K562 (cell line): ENCODE measurements around the gene KCNQ4. TPM values are rescaled to one million over a fixed set of nuclear protein-coding genes. Genes with fewer than 3 reads are reported as not detected.

Source experiments
- ATAC-seq: fragments of 200-7000 bp; cut with Tn5 transposase; 3 replicates; pipeline ENCODE4 v1.9.1; 2020; ENCODE audit warnings: moderate library complexity
- BruUV-seq: library from RNA; stranded (reverse); fragments of 400-500 nt; replicated peaks from 2 replicates; lab custom pipeline; 2021; lab: Mats Ljungman, UMichigan
- CTCF ChIA-PET: fragments of 300-600 bp; formaldehyde crosslinking; extraction: SDS; loops from one replicate; lab custom pipeline; 2021; ENCODE audit warnings: low intra/inter-chr PET ratio; lab: Yijun Ruan, JAX
- POLR2A ChIA-PET: fragments of 300-600, 350-650 bp; sonication (Branson Sonifier 250); formaldehyde crosslinking; extraction: SDS; loops from one replicate; lab custom pipeline; 2021; ENCODE audit warnings: antibody characterized with exemption, inconsistent platforms; lab: Yijun Ruan, JAX
- DNase-seq, 4 experiments: peaks; one replicate each; pipeline versions ENCODE4 v3.0.0 to v3.0.0-alpha.2; 2011 to 2018; ENCODE audit warnings: low spot score in 3 of 4, mixed read lengths in 3 of 4; ENCODE audit errors: extremely low read depth in 1 of 4
- FAIRE-seq: peaks from 2 replicates; lab custom pipeline; 2011; peaks lifted over from hg19 to GRCh38; lab: Jason Lieb, UNC
- H2AFZ ChIP-seq: 2 replicates; pipeline ENCODE4 v1.6.0; 2011; ENCODE audit warnings: low read depth, low read length, control low read depth, inconsistent platforms
- H3K27ac ChIP-seq: fragments of 200-600 bp; 3 replicates; pipeline ENCODE4 v1.8.0; 2011; ENCODE audit warnings: low read depth, mild to moderate bottlenecking, control low read depth, inconsistent platforms, low read length, moderate library complexity, mixed read lengths; ENCODE audit errors: extremely low read depth
- H3K27me3 ChIP-seq, 2 experiments: fragments of 300-600 bp in 1 of 2; 2 replicates in 1 of 2; 3 replicates in 1 of 2; pipeline versions ENCODE4 v1.6.0 to v1.8.0; 2011; ENCODE audit warnings: inconsistent platforms in 2 of 2, low read length in 2 of 2, mild to moderate bottlenecking in 1 of 2, mixed read lengths in 1 of 2, moderate library complexity in 1 of 2; ENCODE audit not compliant: control insufficient read depth in 2 of 2, insufficient read depth in 2 of 2
- H3K36me3 ChIP-seq: fragments of 300-600 bp; 3 replicates; pipeline ENCODE4 v1.8.0; 2011; ENCODE audit warnings: mild to moderate bottlenecking, low read length, inconsistent platforms; ENCODE audit not compliant: control insufficient read depth, insufficient read depth
- H3K4me1 ChIP-seq, 2 experiments: fragments of 200-600 bp in 1 of 2; replicated peaks in 1 of 2; 2 replicates in 1 of 2; 3 replicates in 1 of 2; pipeline versions ENCODE4 v1.5.1 to v1.8.0; 2011; ENCODE audit warnings: inconsistent platforms in 2 of 2, low read length in 2 of 2, mild to moderate bottlenecking in 1 of 2, mixed read lengths in 1 of 2, moderate library complexity in 1 of 2; ENCODE audit not compliant: control insufficient read depth in 2 of 2, insufficient read depth in 2 of 2
- H3K4me2 ChIP-seq: 2 replicates; pipeline ENCODE4 v1.6.1; 2011; ENCODE audit warnings: low read length, control low read depth, inconsistent platforms, mixed read lengths; ENCODE audit not compliant: insufficient read depth
- H3K4me3 ChIP-seq: fragments of 200-600 bp; sonication (generic), shearing (Covaris generic); 2 replicates; pipeline ENCODE4 v1.5.1; 2016; ENCODE audit warnings: control low read depth, inconsistent platforms
- H3K79me2 ChIP-seq: fragments of 200-600 bp; 3 replicates; pipeline ENCODE4 v1.8.0; 2011; ENCODE audit warnings: low read length, inconsistent platforms; ENCODE audit not compliant: control insufficient read depth, insufficient read depth
- H3K9ac ChIP-seq, 2 experiments: 2 replicates each; pipeline versions ENCODE4 v1.6.0 to v1.6.1; 2011; ENCODE audit warnings: low read depth in 2 of 2, low read length in 2 of 2, control low read depth in 1 of 2, inconsistent platforms in 1 of 2, mild to moderate bottlenecking in 1 of 2, mixed read lengths in 1 of 2; ENCODE audit not compliant: insufficient read depth in 1 of 2
- H3K9me1 ChIP-seq: one replicate; pipeline ENCODE4 v1.6.0; 2011; ENCODE audit warnings: inconsistent platforms, mild to moderate bottlenecking, low read length, moderate library complexity; ENCODE audit not compliant: control insufficient read depth, insufficient read depth
- H3K9me3 ChIP-seq: replicated peaks from 2 replicates; pipeline ENCODE4 v1.5.1; 2011; ENCODE audit warnings: low read depth, low read length, inconsistent platforms; ENCODE audit not compliant: control insufficient read depth, insufficient read depth
- H4K20me1 ChIP-seq: replicated peaks from 2 replicates; pipeline ENCODE4 v1.6.1; 2011; ENCODE audit warnings: low read length, inconsistent platforms, mixed read lengths; ENCODE audit not compliant: control insufficient read depth, insufficient read depth
- ATF1 ChIP-seq, 2 experiments: fragments of 450-650 bp in 1 of 2; IDR thresholded peaks; 2 replicates each; pipeline ENCODE4 v1.6.1; 2016; ENCODE audit warnings: missing compliant biosample characterization in 1 of 2, missing genetic modification characterization in 1 of 2
- ATF7 ChIP-seq: fragments of 450-650 bp; IDR thresholded peaks from 2 replicates; pipeline ENCODE4 v1.7.1; 2014; ENCODE audit warnings: mild to moderate bottlenecking, moderate library complexity
- CBFB ChIP-seq: sonication (generic); formaldehyde crosslinking; IDR thresholded peaks from 2 replicates; pipeline ENCODE4 v1.4.0; 2020; ENCODE audit warnings: mild to moderate bottlenecking, missing genetic modification reagents
- HMGN3 ChIP-seq: IDR thresholded peaks from 2 replicates; pipeline ENCODE4 v1.6.1; 2011; ENCODE audit warnings: borderline replicate concordance, low read depth, mild to moderate bottlenecking, mixed read lengths, low read length; ENCODE audit not compliant: insufficient read length; ENCODE audit errors: extremely low read depth
- KDM1A ChIP-seq, 2 experiments: fragments of 450-650 bp; IDR thresholded peaks; 2 replicates each; pipeline ENCODE4 v1.6.1; 2016; ENCODE audit warnings: mild to moderate bottlenecking in 2 of 2
- LEF1 ChIP-seq: fragments of 450-650 bp; IDR thresholded peaks from 2 replicates; pipeline ENCODE4 v1.6.1; 2016; ENCODE audit warnings: mild to moderate bottlenecking
- NCOA6 ChIP-seq: fragments of 450-650 bp; IDR thresholded peaks from 2 replicates; pipeline ENCODE4 v1.6.1; 2017; ENCODE audit warnings: mild to moderate bottlenecking
- RBBP5 ChIP-seq: fragments of 200-600 bp; sonication (generic); IDR thresholded peaks from 2 replicates; pipeline ENCODE4 v1.6.1; 2012; ENCODE audit warnings: borderline replicate concordance, mild to moderate bottlenecking, low read length, control low read depth, inconsistent platforms; ENCODE audit not compliant: insufficient read depth, poor library complexity, severe bottlenecking
- RBM34 ChIP-seq: fragments of 200-400 bp; formaldehyde crosslinking; IDR thresholded peaks from 2 replicates; pipeline ENCODE4 v1.6.1; 2018; ENCODE audit warnings: low read length, borderline replicate concordance; ENCODE audit not compliant: insufficient read depth
- ZC3H4 ChIP-seq: sonication (generic); formaldehyde crosslinking; IDR thresholded peaks from 2 replicates; pipeline ENCODE4 v1.9.0; 2021; ENCODE audit warnings: missing genetic modification reagents, borderline replicate concordance
- ZNF124 ChIP-seq: sonication (generic); formaldehyde crosslinking; IDR thresholded peaks from 2 replicates; pipeline ENCODE4 v1.8.1; 2022; ENCODE audit warnings: missing genetic modification reagents
- ZNF551 ChIP-seq: fragments of 250-450 bp; sonication (Bioruptor Pico); IDR thresholded peaks from 2 replicates; pipeline ENCODE4 v1.5.0; 2021; ENCODE audit warnings: mild to moderate bottlenecking, moderate library complexity
- ZNF586 ChIP-seq: fragments of 450-650 bp; formaldehyde crosslinking; conservative IDR thresholded peaks from 2 replicates; pipeline ENCODE4 v1.4.0; 2020; ENCODE audit warnings: mild to moderate bottlenecking, moderate library complexity
- ZNF668 ChIP-seq: fragments of 250-450 bp; sonication (Bioruptor Pico); IDR thresholded peaks from 2 replicates; pipeline ENCODE4 v1.8.0; 2022; ENCODE audit warnings: mild to moderate bottlenecking, inconsistent platforms
- ZNF780A ChIP-seq: fragments of 250-450 bp; sonication (Bioruptor Pico); IDR thresholded peaks from 2 replicates; pipeline ENCODE4 v1.5.0; 2021; ENCODE audit warnings: mild to moderate bottlenecking
- WGBS: fragments of 100-300 bp; shearing (Covaris generic); methylation state at CpG from one replicate; pipeline ENCODE4 v1.1.6; 2016; ENCODE audit warnings: low coverage, mixed read lengths; ENCODE audit not compliant: insufficient coverage; ENCODE audit errors: missing lambda C conversion rate; 5-methylcytosine and 5-hydroxymethylcytosine counted together
- in situ Hi-C: fragments of 300-500 bp; cut with MboI; formaldehyde crosslinking; loops from 4 replicates; pipeline ENCODE4 v1.15.0; 2018; ENCODE audit warnings: inconsistent platforms, mixed read lengths
- intact Hi-C: fragments of 100-400 bp; cut with micrococcal nuclease; formaldehyde crosslinking; loops from 2 replicates; pipeline ENCODE4 v1.14.2; 2022
- polyA plus RNA-seq, 8 experiments: library from polyadenylated mRNA; depleted of rRNA in 4 of 8; stranded (reverse) in 5 of 8; unstranded in 3 of 8; fragments of >200 nt; fragmentation: Nextera tagmentation in 2 of 8; fragmentation: Illumina TruSeq in 1 of 8; extraction: Ambion mirVana in 2 of 8; extraction: Trizol in 1 of 8; gene quantifications; 2 replicates each; pipeline versions ENCODE4 v1.2.1 to v1.2.3, GENCODE V29; 2011 to 2014; ENCODE audit warnings: inconsistent platforms in 1 of 8, missing spikeins in 1 of 8
- total RNA-seq, 7 experiments: library from RNA; depleted of rRNA in 6 of 7; stranded (reverse); fragments of >200 nt in 6 of 7; fragmentation: Illumina TruSeq in 2 of 7; extraction: Trizol in 2 of 7; gene quantifications; 2 replicates each; pipeline versions ENCODE4 v1.2.1 to v1.2.3, GENCODE V29; 2011 to 2021; ENCODE audit warnings: low replicate concordance in 1 of 7
- TF ChIP-seq, protein P1 (sequence below): fragments of 250-450 bp; sonication (Bioruptor Pico); IDR thresholded peaks from 2 replicates; pipeline ENCODE4 v1.4.0; 2020
- TF ChIP-seq, protein P2 (sequence below): fragments of 450-650 bp; formaldehyde crosslinking; conservative IDR thresholded peaks from 2 replicates; pipeline ENCODE4 v1.4.0; 2022; ENCODE audit warnings: mild to moderate bottlenecking, missing genetic modification characterization
- TF ChIP-seq, protein P3 (sequence below): conservative IDR thresholded peaks from 2 replicates; pipeline ENCODE4 v1.6.1; 2011; ENCODE audit warnings: low read depth, mild to moderate bottlenecking, low read length; ENCODE audit not compliant: control insufficient read depth

KCNQ4 gene
- total and polyA plus RNA-seq, 9 of the 15 experiments (the other 6 are each of a cell fraction or from before 2014, with no cell fraction given), result 0.07 to 4.1 (median 0.79) TPM

DNA sequence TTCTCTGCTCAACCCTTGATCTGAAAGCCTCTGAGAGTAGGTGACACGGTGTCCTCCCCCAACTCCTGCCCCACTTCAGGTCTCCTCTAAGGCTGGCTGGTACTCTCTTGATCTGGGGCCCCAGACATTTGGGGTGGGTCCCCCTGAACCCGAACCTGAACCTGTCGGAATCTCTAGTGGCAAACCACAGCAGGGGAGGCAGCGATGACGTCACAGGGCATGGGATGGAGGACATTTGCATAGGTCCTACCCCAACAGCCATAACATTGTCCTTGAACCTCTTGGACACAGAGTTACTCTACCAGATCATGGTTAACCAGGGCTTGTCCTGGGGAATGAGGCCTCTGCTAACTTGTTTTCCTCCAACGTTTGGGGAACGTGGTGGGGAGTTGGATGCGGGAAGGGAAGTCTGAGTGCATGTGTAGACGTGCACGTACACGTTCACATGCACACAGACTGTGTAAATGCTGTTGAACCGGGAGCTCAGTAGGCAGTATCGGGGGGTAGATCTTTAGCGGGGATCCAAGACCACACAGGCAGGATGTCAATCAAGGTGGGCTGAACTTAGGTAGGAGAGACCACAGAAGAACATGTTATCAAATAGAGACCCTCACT, 46.2 kb downstream of the KCNQ4 start:
- no peak overlapping the region for H3K27ac ChIP-seq
- no peak overlapping the region for H3K4me2 ChIP-seq
- intact Hi-C loops, result no loop called here
- peaks cover 2 to 24% of the 10 kb centered on the region in 2 experiments; a peak in 3 of 5 replicates for H3K4me1 ChIP-seq
- ChIA-PET POLR2A (interaction anchor here (0.6 to 1.6 kb wide), 3 partner anchors 9 to 11 kb away, joined by 4 to 8 read pairs (median 5); no protein-coding TSS in a partner anchor), CTCF (no interaction called here)
- BruUV-seq, result no TSS peak
- no peak overlapping the region for H3K4me3 ChIP-seq
- peak overlapping the region in 1 of 2 experiments; percentile 24; a peak in 1 of 4 replicates for H3K9ac ChIP-seq
- FAIRE-seq (peak; percentile 52), DNase-seq (no peak), ATAC-seq (no peak)
- in situ Hi-C loops, result no loop called here
- H3K9me3 ChIP-seq, result no peaks in the 10 kb centered on the region
- 53% methylated on average over 13 of the region's 14 CpGs for WGBS
- no peaks in the 10 kb centered on the region for H3K27me3 ChIP-seq
- no peak overlapping the region for H2AFZ ChIP-seq
- H3K9me1 ChIP-seq, result peaks cover 3% of the 10 kb centered on the region
- no peaks in the 10 kb centered on the region for H4K20me1 ChIP-seq
- no peaks in the 10 kb centered on the region for H3K36me3 ChIP-seq
- H3K79me2 ChIP-seq, result no peaks in the 10 kb centered on the region
- no peak for TF ChIP-seq NCOA6
- TF ChIP-seq HMGN3, result no peak
- TF ChIP-seq RBBP5, result no peak
- TF ChIP-seq RBM34, result no peak
- TF ChIP-seq, protein P1, sequence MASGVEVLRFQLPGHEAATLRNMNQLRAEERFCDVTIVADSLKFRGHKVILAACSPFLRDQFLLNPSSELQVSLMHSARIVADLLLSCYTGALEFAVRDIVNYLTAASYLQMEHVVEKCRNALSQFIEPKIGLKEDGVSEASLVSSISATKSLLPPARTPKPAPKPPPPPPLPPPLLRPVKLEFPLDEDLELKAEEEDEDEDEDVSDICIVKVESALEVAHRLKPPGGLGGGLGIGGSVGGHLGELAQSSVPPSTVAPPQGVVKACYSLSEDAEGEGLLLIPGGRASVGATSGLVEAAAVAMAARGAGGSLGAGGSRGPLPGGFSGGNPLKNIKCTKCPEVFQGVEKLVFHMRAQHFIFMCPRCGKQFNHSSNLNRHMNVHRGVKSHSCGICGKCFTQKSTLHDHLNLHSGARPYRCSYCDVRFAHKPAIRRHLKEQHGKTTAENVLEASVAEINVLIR (CRISPR knock-in tag), result 0 out of 2 replicates have a peak, but pooled peaks have one; percentile 17
- no peak for TF ChIP-seq ZNF124 (CRISPR knock-in tag)
- no peak for TF ChIP-seq ATF1 (CRISPR knock-in tag; IDR thresholded peaks at IDR 0.05)
- TF ChIP-seq ATF1 (tag; IDR thresholded peaks at IDR 0.05), result peak; percentile 66
- no peak for TF ChIP-seq LEF1
- TF ChIP-seq ZNF780A (CRISPR knock-in tag), result no peak
- TF ChIP-seq ZNF586 (CRISPR knock-in tag), result no peak
- no peak for TF ChIP-seq ZNF551
- TF ChIP-seq, protein P2, sequence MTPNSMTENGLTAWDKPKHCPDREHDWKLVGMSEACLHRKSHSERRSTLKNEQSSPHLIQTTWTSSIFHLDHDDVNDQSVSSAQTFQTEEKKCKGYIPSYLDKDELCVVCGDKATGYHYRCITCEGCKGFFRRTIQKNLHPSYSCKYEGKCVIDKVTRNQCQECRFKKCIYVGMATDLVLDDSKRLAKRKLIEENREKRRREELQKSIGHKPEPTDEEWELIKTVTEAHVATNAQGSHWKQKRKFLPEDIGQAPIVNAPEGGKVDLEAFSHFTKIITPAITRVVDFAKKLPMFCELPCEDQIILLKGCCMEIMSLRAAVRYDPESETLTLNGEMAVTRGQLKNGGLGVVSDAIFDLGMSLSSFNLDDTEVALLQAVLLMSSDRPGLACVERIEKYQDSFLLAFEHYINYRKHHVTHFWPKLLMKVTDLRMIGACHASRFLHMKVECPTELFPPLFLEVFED (CRISPR knock-in tag), result no peak
- TF ChIP-seq, protein P3, sequence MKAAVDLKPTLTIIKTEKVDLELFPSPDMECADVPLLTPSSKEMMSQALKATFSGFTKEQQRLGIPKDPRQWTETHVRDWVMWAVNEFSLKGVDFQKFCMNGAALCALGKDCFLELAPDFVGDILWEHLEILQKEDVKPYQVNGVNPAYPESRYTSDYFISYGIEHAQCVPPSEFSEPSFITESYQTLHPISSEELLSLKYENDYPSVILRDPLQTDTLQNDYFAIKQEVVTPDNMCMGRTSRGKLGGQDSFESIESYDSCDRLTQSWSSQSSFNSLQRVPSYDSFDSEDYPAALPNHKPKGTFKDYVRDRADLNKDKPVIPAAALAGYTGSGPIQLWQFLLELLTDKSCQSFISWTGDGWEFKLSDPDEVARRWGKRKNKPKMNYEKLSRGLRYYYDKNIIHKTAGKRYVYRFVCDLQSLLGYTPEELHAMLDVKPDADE, result no peak
- TF ChIP-seq ZNF668 (CRISPR knock-in tag), result no peak
- no peak for TF ChIP-seq CBFB (CRISPR knock-in tag)
- peak; percentile 45; the same call in 1 of the 2 replicates for TF ChIP-seq ATF7
- no peak for TF ChIP-seq ZC3H4 (CRISPR knock-in tag)
- no peak for TF ChIP-seq KDM1A (IDR thresholded peaks at IDR 0.05)
